DMS114 treated with DMSO at 0.1 percent for 48 hours (cell line): ENCODE data around the gene TEX51.

Experiments
- DNase-seq: peaks from one replicate; lab custom pipeline; 2025; ENCODE audit not compliant: unreplicated experiment; lab: John Stamatoyannopoulos, UW

The TEX51 gene

GRCh38 chr2:126911111-126911796 lies 12.6 kb downstream of the TEX51 start:
- no peak for DNase-seq

- DNase-seq, result no peak
Observed at GRCh38 chr2:126912201-126912600, 13.5 kb downstream of the TEX51 start.

DNA sequence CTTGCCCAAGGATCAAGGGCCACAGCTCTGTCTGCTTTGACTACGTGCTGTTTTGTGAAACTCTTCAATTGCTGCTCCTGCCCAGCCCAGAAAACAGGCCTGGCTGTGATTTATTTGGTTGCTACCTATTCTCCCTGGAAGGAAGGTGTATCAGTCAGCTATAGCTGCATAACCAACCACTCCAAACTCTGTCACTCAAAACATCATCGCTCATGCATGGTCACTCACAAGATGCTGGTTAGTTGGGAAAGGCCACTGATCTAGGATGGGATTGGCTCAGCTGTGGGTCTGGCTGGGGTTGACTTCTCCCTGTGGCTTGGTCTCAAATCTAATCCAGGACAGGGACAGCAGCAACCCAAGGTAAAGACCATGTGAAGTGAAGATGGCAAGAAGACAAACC lies 14.6 kb downstream of the TEX51 start:
- no peak for DNase-seq

- no peak for DNase-seq
Observed at GRCh38 chr2:126913881-126914615, 15.4 kb downstream of the TEX51 start.

DNA sequence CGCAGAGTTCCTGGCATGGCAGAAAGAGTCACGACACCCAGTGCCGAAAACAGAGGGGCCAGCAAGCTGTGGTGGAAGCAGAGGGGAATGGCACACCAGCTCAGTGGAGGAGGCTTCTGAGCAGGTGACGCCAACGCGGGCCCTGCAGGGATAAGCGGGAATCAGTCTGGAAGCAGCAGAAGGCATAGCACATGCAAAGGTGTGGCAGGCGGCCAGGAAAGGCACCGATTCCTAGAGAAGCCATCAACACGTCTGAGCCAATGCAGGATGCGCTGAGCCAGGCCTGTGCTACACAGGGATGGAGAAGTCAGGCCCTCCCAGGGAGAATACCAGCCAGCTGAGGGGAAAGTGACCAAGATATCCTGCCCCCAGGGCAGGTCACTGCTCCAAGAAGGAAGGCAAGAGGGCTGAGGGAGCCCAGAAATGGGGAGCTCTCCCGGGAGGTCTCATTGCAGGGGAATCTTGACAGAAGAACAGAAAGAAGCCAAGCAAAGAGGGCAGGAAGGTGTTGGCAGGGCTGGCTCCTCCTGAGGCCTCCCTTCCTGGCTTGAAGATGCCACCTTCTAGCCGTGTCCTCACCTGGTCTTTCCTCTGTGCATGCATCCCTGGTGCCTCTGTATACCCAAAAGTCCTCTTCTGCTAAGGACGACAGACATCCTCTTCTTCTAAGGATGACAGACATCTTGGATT lies 16.3 kb downstream of the TEX51 start:
- DNase-seq, result no peak

- DNase-seq, result no peak
Observed at GRCh38 chr2:126915903-126916302, 17.2 kb downstream of the TEX51 start.

DNA sequence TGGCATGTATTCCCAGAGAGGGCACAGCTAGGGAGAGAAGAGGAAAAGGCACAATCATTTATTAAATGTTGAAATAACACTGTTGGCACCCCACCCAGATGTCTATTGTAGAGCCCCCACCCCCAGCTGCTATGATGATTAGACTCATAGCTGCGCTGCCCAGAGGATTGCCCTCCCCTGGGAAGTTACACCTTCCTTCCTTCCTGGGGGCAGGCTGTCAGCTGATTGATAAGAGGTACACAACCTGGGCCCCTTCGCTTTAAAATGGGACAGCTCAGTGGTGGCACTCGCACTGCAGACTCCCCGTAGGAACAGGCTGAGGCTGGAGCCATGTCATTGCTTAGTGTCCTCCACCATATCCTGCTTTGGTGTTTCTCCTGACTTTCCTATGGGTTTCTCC lies 18.1 kb downstream of the TEX51 start:
- DNase-seq, result no peak

DNA sequence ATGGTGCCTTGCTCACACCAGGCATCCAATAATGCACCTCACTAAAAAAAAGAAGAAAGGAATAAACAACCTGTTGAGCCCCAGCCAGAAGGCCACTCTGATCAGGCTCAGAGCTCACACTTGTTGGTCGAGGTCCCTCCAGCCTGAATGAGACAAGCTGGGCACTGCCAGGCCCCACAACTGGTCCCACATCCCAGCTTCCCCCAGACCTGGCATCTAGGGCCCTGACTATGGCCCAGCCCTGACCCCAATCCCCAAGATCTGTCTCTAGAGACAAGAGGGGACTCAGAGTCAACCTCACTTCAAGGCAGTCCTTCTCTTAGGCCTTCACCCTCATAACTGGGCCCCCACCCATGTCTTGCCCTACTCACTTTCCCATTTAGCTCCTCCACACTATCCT lies 22.4 kb downstream of the TEX51 start:
- DNase-seq, result no peak

DNA sequence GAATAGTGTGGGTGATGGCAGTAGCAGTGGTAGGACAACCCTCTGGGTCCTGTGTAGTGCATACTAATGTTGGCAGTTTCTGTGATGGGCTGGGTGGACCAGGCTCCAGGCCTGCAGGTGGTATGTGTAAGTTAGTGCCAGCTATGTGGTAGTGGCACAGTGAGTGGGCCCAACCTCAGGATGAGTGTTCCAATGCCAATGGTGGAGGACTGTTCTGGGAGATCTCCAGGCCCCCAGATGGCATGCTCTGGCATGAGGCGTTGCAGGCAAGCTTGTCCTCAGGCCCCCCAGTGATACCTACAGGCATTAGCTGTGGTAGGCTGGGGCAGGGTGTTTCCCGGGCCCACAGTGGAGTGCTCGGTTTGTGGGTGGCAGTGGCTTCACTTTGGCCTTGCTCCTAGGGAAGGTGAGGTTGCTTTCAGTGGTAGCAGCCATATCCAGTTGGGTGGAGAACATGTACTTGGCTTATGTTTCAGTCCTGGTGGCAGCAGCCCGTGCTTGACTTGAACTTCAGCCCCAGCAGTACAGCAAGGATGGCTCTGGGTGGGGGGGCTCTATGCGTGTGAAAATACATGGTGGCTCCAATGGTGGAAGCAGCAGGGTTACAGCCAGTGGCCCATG lies 32.4 kb downstream of the TEX51 start:
- no peak for DNase-seq

- DNase-seq, result no peak
Observed at GRCh38 chr2:126932529-126932928, 33.8 kb downstream of the TEX51 start.

GRCh38 chr2:126932966-126933710 lies 34.4 kb downstream of the TEX51 start:
- DNase-seq, result no peak

- no peak for DNase-seq
Observed at GRCh38 chr2:126933711-126934091, 35.0 kb downstream of the TEX51 start.

DNA sequence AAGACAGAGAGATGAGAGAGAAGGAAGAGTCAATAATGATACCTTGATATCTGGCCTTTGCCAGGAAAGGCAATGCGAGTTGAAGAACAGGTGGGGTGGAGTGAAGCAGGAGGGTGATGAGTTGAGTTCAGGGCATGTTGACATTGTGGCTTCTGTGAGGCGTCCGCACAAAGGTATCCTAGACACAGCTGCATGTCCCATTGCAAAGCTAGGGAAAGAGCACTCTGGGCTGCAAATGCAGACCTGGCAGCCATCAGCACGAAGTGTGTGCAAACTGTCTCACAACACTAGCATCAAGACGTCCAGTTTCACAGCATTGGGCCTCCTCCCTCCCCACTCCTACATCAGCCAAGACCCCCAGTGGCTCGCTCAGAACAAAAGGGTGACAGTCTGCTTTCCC lies 36.1 kb downstream of the TEX51 start:
- no peak for DNase-seq

- DNase-seq, result no peak
Observed at GRCh38 chr2:126935774-126936173, 37.1 kb downstream of the TEX51 start.

- DNase-seq, result no peak
Observed at GRCh38 chr2:126936219-126936723, 37.6 kb downstream of the TEX51 start.

DNA sequence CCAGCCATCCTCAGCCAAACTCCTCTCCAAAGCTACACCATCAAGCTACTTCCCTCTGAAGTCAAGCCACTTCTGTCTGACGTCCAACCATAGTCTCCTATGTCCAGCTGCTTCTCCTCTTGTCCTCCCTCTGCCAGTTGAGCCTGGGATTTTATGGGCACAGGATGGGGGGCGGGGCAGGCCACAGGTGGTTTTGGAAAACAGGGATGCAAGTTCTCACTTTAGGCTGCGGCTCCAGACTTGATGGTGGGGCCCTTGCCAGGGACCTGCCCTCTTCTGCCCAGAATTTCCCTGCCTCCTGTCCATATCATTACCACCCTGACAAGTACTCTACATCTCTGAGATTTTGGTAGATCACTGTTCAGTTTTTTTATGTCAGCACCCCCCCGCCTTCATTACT lies 41.6 kb downstream of the TEX51 start:
- DNase-seq, result no peak

DNA sequence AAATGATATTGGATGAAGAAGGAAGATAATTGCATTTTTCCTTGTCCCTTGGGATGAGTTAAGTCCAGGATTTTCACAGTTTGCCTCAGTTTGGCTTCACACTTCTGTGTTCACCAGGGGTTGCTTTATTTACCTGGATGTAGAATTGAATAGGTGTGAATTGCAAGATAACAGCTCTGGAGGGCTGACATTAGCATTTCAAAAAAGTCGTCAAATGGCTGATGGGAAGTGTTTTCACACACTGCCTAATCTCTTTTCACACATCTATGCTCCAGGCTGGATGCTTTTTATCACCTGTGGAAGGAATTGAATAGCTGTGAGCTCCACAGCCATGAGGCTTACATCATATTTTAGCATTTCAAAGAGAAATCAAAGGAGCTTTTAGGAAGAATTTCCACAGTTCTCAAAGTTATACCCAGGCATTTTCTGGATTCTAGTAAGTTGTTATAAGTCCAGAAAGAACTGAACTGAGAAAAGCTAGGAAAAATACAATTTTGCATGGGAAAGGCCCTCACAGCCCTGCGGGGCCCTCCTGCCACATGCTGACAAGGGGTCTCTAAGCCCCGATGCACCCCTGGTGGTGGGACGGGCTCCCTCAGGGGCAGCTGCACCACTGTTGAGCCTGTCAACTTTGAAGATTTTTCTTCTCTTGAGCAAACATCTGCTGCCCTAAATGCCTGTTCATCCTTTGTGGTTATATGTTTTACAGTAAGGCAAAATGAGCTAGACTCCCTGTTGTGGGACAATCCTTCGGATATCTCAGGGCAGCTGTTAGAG lies 43.9 kb downstream of the TEX51 start:
- no peak for DNase-seq

DNA sequence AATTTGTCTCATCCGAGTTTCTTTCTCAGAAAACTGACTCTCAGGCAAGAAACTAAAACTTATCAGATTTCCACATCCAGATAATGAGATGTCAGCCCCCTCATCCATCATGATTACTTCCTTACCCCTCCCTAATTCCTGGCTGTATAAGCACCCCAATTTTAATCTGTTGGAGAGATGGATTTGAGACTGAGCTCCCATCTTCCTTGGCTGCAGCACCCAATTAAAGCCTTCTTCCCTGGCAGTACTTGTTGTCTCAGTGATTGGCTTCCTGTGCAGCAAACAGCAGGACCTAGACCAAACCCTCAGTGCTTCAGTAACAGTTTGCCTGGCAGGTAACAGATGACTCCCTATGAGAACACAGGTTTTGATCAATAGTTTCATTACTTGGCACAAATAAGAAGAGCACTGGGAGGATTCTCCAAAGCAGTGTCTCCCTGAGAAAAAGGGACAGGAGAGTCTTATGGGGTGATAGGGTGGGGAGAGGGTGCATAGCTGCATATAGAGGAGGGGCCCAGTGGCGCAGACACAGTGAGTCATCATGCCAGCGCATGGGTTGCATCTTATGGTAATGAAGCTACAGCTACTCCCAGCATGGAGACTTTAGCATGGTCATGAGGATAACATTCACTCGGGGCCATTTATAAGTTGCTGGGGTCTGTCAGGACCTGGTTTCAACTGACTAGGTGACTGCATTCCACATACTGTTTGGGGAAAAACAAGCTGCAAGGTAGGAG lies 45.1 kb downstream of the TEX51 start:
- DNase-seq, result no peak

DNA sequence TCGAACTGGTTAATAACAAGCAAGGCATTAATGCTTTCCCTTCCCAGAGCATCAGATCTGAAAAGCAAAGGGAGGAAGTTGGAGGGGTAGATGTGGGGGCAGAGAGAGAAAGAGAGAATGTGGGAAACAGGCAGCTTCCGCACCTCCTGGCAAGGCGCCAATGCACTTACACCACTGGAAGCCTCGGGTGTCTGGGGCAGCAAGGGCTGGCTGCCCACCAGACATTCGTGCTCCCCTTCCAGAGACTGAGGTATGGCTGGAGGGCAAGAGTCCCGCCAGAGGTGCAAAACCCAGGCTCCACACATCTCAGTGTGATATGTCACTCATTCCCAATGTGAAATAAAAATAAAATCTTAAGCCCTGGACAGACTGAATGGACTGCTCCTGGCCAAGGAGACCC lies 46.4 kb downstream of the TEX51 start:
- DNase-seq, result no peak
